ENCODE measurements around the gene NEU1.

The NEU1 gene

GRCh38 chr6:31886541-31886991, 23.9 kb upstream of the NEU1 start:
- Histone ChIP-seq H3K9me3 (ENCODE audit: control extremely low read depth in 1 of 5, control insufficient read depth in 4 of 5, insufficient read depth in 2 of 5, low read depth in 1 of 5, low read length in 4 of 5) (no peaks in the 10 kb centered on the region), H3K4me3 (ENCODE audit: control insufficient read depth in 1 of 7, extremely low read depth in 1 of 7, insufficient read depth in 4 of 7, low read depth in 2 of 7, low read length in 6 of 7) (no peak overlapping the region), H3K27ac (ENCODE audit: insufficient read depth in 1 of 2, low read depth in 1 of 2, low read length in 2 of 2, poor library complexity in 1 of 2, severe bottlenecking in 2 of 2) (no peak overlapping the region), H3K4me1 (ENCODE audit: control extremely low read depth in 1 of 4, control insufficient read depth in 4 of 4, insufficient read depth in 4 of 4, low read length in 3 of 4) (no peaks in the 10 kb centered on the region), H3K36me3 (ENCODE audit: control insufficient read depth in 4 of 4, insufficient read depth in 4 of 4, low read length in 3 of 4) (peaks cover 8 to 83% (median 67%) of the 10 kb centered on the region in 4 experiments), H3K27me3 (replicated peaks in 2 of 5; ENCODE audit: control insufficient read depth in 4 of 5, insufficient read depth in 5 of 5, low read length in 4 of 5) (no peaks in the 10 kb centered on the region)
- ChIA-PET POLR2A (no interaction called here), CTCF (interaction anchor here (1.0 to 4.2 kb wide), 4 partner anchors 11 to 47 kb away, joined by 3 to 14 read pairs (median 10); partner anchors contain the start of gene EHMT2)
- WGBS (ENCODE audit: insufficient coverage) = over 99% methylated on average over 14 of the region's 18 CpGs
- DNase-seq = no peak

GRCh38 chr6:31884528-31885035, 22.0 kb upstream of the NEU1 start:
- CTCF ChIA-PET = interaction anchor here (3.0 kb wide), 1 partner anchor 13 kb away, joined by 11 read pairs; no protein-coding TSS in a partner anchor

GRCh38 chr6:31883676-31884075, 21.1 kb upstream of the NEU1 start:
- WGBS (ENCODE audit: insufficient coverage) = 97% methylated on average over 11 of the region's 12 CpGs
- no peak for DNase-seq
- no peaks in the 10 kb centered on the region for H3K4me1 ChIP-seq (ENCODE audit: control extremely low read depth in 1 of 4, control insufficient read depth in 4 of 4, insufficient read depth in 4 of 4, low read length in 3 of 4)
- no peaks in the 10 kb centered on the region for H3K9me3 ChIP-seq (ENCODE audit: control extremely low read depth in 1 of 5, control insufficient read depth in 4 of 5, insufficient read depth in 2 of 5, low read depth in 1 of 5, low read length in 4 of 5)
- POLR2A ChIA-PET = no interaction called here
- CTCF ChIA-PET = interaction anchor here (0.9 to 3.0 kb wide), 2 partner anchors 12 to 203 kb away, joined by 3 to 11 read pairs; partner anchors contain the start of gene LY6G5C
- no peak overlapping the region for H3K27ac ChIP-seq (ENCODE audit: insufficient read depth in 1 of 2, low read depth in 1 of 2, low read length in 2 of 2, poor library complexity in 1 of 2, severe bottlenecking in 2 of 2)
- H3K36me3 ChIP-seq (ENCODE audit: control insufficient read depth in 4 of 4, insufficient read depth in 4 of 4, low read length in 3 of 4) = peaks cover 10 to 85% (median 75%) of the 10 kb centered on the region in 4 experiments
- H3K27me3 ChIP-seq (replicated peaks in 2 of 5; ENCODE audit: control insufficient read depth in 4 of 5, insufficient read depth in 5 of 5, low read length in 4 of 5) = no peaks in the 10 kb centered on the region
- H3K4me3 ChIP-seq (ENCODE audit: control insufficient read depth in 1 of 7, extremely low read depth in 1 of 7, insufficient read depth in 4 of 7, low read depth in 2 of 7, low read length in 6 of 7) = no peak overlapping the region

More at GRCh38 chr6:31884528-31885035, 22.0 kb upstream of the NEU1 start:
- DNase-seq = no peak
- POLR2A ChIA-PET = no interaction called here
- Histone ChIP-seq H3K9me3 (ENCODE audit: control extremely low read depth in 1 of 5, control insufficient read depth in 4 of 5, insufficient read depth in 2 of 5, low read depth in 1 of 5, low read length in 4 of 5) (no peaks in the 10 kb centered on the region), H3K27ac (ENCODE audit: insufficient read depth in 1 of 2, low read depth in 1 of 2, low read length in 2 of 2, poor library complexity in 1 of 2, severe bottlenecking in 2 of 2) (no peak overlapping the region), H3K4me1 (ENCODE audit: control extremely low read depth in 1 of 4, control insufficient read depth in 4 of 4, insufficient read depth in 4 of 4, low read length in 3 of 4) (no peaks in the 10 kb centered on the region), H3K4me3 (ENCODE audit: control insufficient read depth in 1 of 7, extremely low read depth in 1 of 7, insufficient read depth in 4 of 7, low read depth in 2 of 7, low read length in 6 of 7) (no peak overlapping the region), H3K36me3 (ENCODE audit: control insufficient read depth in 4 of 4, insufficient read depth in 4 of 4, low read length in 3 of 4) (peaks cover 10 to 93% (median 80%) of the 10 kb centered on the region in 4 experiments), H3K27me3 (replicated peaks in 2 of 5; ENCODE audit: control insufficient read depth in 4 of 5, insufficient read depth in 5 of 5, low read length in 4 of 5) (no peaks in the 10 kb centered on the region)
- WGBS (ENCODE audit: insufficient coverage) = 98% methylated on average over 22 of the region's 22 CpGs

- H3K27me3 ChIP-seq (replicated peaks in 2 of 5; ENCODE audit: control insufficient read depth in 4 of 5, insufficient read depth in 5 of 5, low read length in 4 of 5) = no peaks in the 10 kb centered on the region
- no peak for DNase-seq
- H3K27ac ChIP-seq (ENCODE audit: insufficient read depth in 1 of 2, low read depth in 1 of 2, low read length in 2 of 2, poor library complexity in 1 of 2, severe bottlenecking in 2 of 2) = no peak overlapping the region
- H3K9me3 ChIP-seq (ENCODE audit: control extremely low read depth in 1 of 5, control insufficient read depth in 4 of 5, insufficient read depth in 2 of 5, low read depth in 1 of 5, low read length in 4 of 5) = no peaks in the 10 kb centered on the region
- CTCF ChIA-PET = interaction anchor here (1.2 to 3.0 kb wide), 3 partner anchors 10 to 17 kb away, joined by 4 to 11 read pairs (median 5); no protein-coding TSS in a partner anchor
- H3K4me3 ChIP-seq (ENCODE audit: control insufficient read depth in 1 of 7, extremely low read depth in 1 of 7, insufficient read depth in 4 of 7, low read depth in 2 of 7, low read length in 6 of 7) = no peak overlapping the region
- 90% methylated on average over 5 of the region's 6 CpGs for WGBS (ENCODE audit: insufficient coverage)
- H3K4me1 ChIP-seq (ENCODE audit: control extremely low read depth in 1 of 4, control insufficient read depth in 4 of 4, insufficient read depth in 4 of 4, low read length in 3 of 4) = no peaks in the 10 kb centered on the region
- H3K36me3 ChIP-seq (ENCODE audit: control insufficient read depth in 4 of 4, insufficient read depth in 4 of 4, low read length in 3 of 4) = peaks cover 7 to 72% (median 62%) of the 10 kb centered on the region in 4 experiments
- POLR2A ChIA-PET = no interaction called here
Measured at GRCh38 chr6:31882344-31882743, 19.7 kb upstream of the NEU1 start.

- no peaks in the 10 kb centered on the region for H3K27me3 ChIP-seq (replicated peaks in 2 of 5; ENCODE audit: control insufficient read depth in 4 of 5, insufficient read depth in 5 of 5, low read length in 4 of 5)
- no peak for DNase-seq
- no peaks in the 10 kb centered on the region for H3K9me3 ChIP-seq (ENCODE audit: control extremely low read depth in 1 of 5, control insufficient read depth in 4 of 5, insufficient read depth in 2 of 5, low read depth in 1 of 5, low read length in 4 of 5)
- no peak overlapping the region for H3K27ac ChIP-seq (ENCODE audit: insufficient read depth in 1 of 2, low read depth in 1 of 2, low read length in 2 of 2, poor library complexity in 1 of 2, severe bottlenecking in 2 of 2)
- ChIA-PET POLR2A (no interaction called here), CTCF (interaction anchor here (2.0 to 3.0 kb wide), 2 partner anchors 8 to 9 kb away, joined by 8 to 11 read pairs; no protein-coding TSS in a partner anchor)
- H3K4me1 ChIP-seq (ENCODE audit: control extremely low read depth in 1 of 4, control insufficient read depth in 4 of 4, insufficient read depth in 4 of 4, low read length in 3 of 4) = no peaks in the 10 kb centered on the region
- WGBS (ENCODE audit: insufficient coverage) = 99% methylated on average over 8 of the region's 9 CpGs
- peaks cover 5 to 62% (median 52%) of the 10 kb centered on the region in 4 experiments for H3K36me3 ChIP-seq (ENCODE audit: control insufficient read depth in 4 of 4, insufficient read depth in 4 of 4, low read length in 3 of 4)
- H3K4me3 ChIP-seq (ENCODE audit: control insufficient read depth in 1 of 7, extremely low read depth in 1 of 7, insufficient read depth in 4 of 7, low read depth in 2 of 7, low read length in 6 of 7) = no peak overlapping the region
Measured at GRCh38 chr6:31881136-31881859, 18.7 kb upstream of the NEU1 start.

GRCh38 chr6:31880616-31881015, 18.0 kb upstream of the NEU1 start:
- Histone ChIP-seq H3K4me1 (ENCODE audit: control extremely low read depth in 1 of 4, control insufficient read depth in 4 of 4, insufficient read depth in 4 of 4, low read length in 3 of 4) (peaks cover 0 to 2% (median 0%) of the 10 kb centered on the region in 4 experiments), H3K36me3 (ENCODE audit: control insufficient read depth in 4 of 4, insufficient read depth in 4 of 4, low read length in 3 of 4) (peaks cover 5 to 57% (median 48%) of the 10 kb centered on the region in 4 experiments), H3K9me3 (ENCODE audit: control extremely low read depth in 1 of 5, control insufficient read depth in 4 of 5, insufficient read depth in 2 of 5, low read depth in 1 of 5, low read length in 4 of 5) (no peaks in the 10 kb centered on the region), H3K4me3 (ENCODE audit: control insufficient read depth in 1 of 7, extremely low read depth in 1 of 7, insufficient read depth in 4 of 7, low read depth in 2 of 7, low read length in 6 of 7) (no peak overlapping the region), H3K27me3 (replicated peaks in 2 of 5; ENCODE audit: control insufficient read depth in 4 of 5, insufficient read depth in 5 of 5, low read length in 4 of 5) (no peaks in the 10 kb centered on the region), H3K27ac (ENCODE audit: insufficient read depth in 1 of 2, low read depth in 1 of 2, low read length in 2 of 2, poor library complexity in 1 of 2, severe bottlenecking in 2 of 2) (no peak overlapping the region)
- ChIA-PET CTCF (interaction anchor here (2.0 kb wide), 1 partner anchor 9 kb away, joined by 8 read pairs; no protein-coding TSS in a partner anchor), POLR2A (no interaction called here)
- WGBS (ENCODE audit: insufficient coverage) = 95% methylated on average over 10 of the region's 10 CpGs
- DNase-seq = no peak

GRCh38 chr6:31879901-31880300, 17.3 kb upstream of the NEU1 start:
- ChIA-PET POLR2A (no interaction called here), CTCF (interaction anchor here (2.0 kb wide), 1 partner anchor 9 kb away, joined by 8 read pairs; no protein-coding TSS in a partner anchor)
- Histone ChIP-seq H3K27ac (ENCODE audit: insufficient read depth in 1 of 2, low read depth in 1 of 2, low read length in 2 of 2, poor library complexity in 1 of 2, severe bottlenecking in 2 of 2) (no peak overlapping the region), H3K27me3 (replicated peaks in 2 of 5; ENCODE audit: control insufficient read depth in 4 of 5, insufficient read depth in 5 of 5, low read length in 4 of 5) (no peaks in the 10 kb centered on the region), H3K9me3 (ENCODE audit: control extremely low read depth in 1 of 5, control insufficient read depth in 4 of 5, insufficient read depth in 2 of 5, low read depth in 1 of 5, low read length in 4 of 5) (no peaks in the 10 kb centered on the region), H3K4me1 (ENCODE audit: control extremely low read depth in 1 of 4, control insufficient read depth in 4 of 4, insufficient read depth in 4 of 4, low read length in 3 of 4) (peaks cover 0 to 2% (median 0%) of the 10 kb centered on the region in 4 experiments), H3K36me3 (ENCODE audit: control insufficient read depth in 4 of 4, insufficient read depth in 4 of 4, low read length in 3 of 4) (peaks cover 5 to 52% (median 46%) of the 10 kb centered on the region in 4 experiments), H3K4me3 (ENCODE audit: control insufficient read depth in 1 of 7, extremely low read depth in 1 of 7, insufficient read depth in 4 of 7, low read depth in 2 of 7, low read length in 6 of 7) (no peak overlapping the region)
- DNase-seq = no peak
- 97% methylated on average over 10 of the region's 10 CpGs for WGBS (ENCODE audit: insufficient coverage)

Measured in common myeloid progenitor, CD34-positive (primary cell).